Nephron (organoid): ENCODE data around the gene ALOX15.
"Not testable (repeated sequence)": the region's sequence is repeated elsewhere in the genome, so short reads cannot be mapped to it uniquely, and the experiment has no call there.

ENCODE experiments used
- H3K27ac Mint-ChIP-seq, 3 experiments: 2 replicates each; pipeline ENCODE4 v1.8.0; 2020; ENCODE audit warnings: mixed read lengths in 3 of 3, mild to moderate bottlenecking in 2 of 3, moderate library complexity in 1 of 3
- H3K27me3 Mint-ChIP-seq: 2 replicates; pipeline ENCODE4 v1.8.0; 2021; ENCODE audit warnings: low read depth, mild to moderate bottlenecking, moderate library complexity, mixed read lengths
- H3K36me3 Mint-ChIP-seq: 2 replicates; pipeline ENCODE4 v1.8.0; 2020; ENCODE audit warnings: low read depth, mixed read lengths
- H3K4me1 Mint-ChIP-seq: 2 replicates; pipeline ENCODE4 v1.8.0; 2020; ENCODE audit warnings: mixed read lengths
- H3K4me3 Mint-ChIP-seq, 3 experiments: 2 replicates each; pipeline ENCODE4 v1.8.0; 2020; ENCODE audit warnings: mild to moderate bottlenecking in 3 of 3, mixed read lengths in 3 of 3, moderate library complexity in 2 of 3
- H3K9me3 Mint-ChIP-seq: 2 replicates; pipeline ENCODE4 v1.8.0; 2020; ENCODE audit warnings: mixed read lengths
- TF ChIP-seq, protein P1 (sequence below), 3 experiments: fragments of 200-600 bp; sonication (generic); IDR thresholded peaks; one replicate each; pipeline ENCODE4 v1.5.0; 2021; ENCODE audit warnings: antibody characterized with exemption in 3 of 3; ENCODE audit not compliant: unreplicated experiment in 3 of 3

Gene ALOX15

DNA sequence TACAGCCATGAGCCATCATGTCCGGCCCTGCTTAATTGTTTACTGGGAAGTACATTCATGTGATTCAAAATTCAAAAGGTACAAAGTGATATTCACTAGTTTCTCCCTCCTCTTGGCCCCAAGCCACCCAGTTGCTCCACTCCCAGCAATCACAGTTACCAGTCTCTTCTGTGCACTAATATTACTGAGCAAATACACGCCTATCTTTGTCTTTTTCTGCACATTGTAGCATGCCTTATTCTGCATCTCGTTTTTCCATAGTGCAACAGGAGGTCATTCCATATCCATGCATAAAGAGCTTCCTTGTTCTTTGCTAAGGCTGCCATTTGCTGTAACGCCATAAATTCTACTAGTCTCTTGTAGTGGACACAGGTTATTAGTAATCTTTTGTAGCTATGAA lies 2.2 kb upstream of the ALOX15 start:
- H3K27me3 Mint-ChIP-seq = peaks cover 74% of the 10 kb centered on the region
- TF ChIP-seq, protein P1, sequence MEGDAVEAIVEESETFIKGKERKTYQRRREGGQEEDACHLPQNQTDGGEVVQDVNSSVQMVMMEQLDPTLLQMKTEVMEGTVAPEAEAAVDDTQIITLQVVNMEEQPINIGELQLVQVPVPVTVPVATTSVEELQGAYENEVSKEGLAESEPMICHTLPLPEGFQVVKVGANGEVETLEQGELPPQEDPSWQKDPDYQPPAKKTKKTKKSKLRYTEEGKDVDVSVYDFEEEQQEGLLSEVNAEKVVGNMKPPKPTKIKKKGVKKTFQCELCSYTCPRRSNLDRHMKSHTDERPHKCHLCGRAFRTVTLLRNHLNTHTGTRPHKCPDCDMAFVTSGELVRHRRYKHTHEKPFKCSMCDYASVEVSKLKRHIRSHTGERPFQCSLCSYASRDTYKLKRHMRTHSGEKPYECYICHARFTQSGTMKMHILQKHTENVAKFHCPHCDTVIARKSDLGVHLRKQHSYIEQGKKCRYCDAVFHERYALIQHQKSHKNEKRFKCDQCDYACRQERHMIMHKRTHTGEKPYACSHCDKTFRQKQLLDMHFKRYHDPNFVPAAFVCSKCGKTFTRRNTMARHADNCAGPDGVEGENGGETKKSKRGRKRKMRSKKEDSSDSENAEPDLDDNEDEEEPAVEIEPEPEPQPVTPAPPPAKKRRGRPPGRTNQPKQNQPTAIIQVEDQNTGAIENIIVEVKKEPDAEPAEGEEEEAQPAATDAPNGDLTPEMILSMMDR (IDR thresholded peaks at IDR 0.05; ENCODE audit: unreplicated experiment in 3 of 3) = no peak

DNA sequence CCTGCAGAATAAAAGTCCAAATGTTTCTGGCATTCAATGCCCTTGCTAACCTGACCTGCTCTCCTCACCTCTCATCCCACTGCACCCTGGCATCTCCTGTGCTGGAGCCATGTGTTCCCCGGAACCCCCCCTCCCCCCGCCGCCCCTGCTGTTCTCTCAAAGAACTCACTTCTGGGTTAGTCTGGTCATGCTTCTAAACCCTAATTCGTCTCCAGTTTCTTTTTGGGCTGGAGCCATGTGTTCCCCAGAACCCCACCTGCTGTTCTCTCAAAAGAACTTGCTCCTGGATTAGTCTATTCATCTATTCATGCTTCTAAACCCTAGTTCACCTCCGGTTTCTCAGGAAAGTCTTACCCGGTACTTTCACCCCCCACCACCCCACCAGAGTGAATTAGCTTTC lies 808 bp upstream of the ALOX15 start:
- Mint-ChIP-seq H3K4me3 (peak overlapping the region; percentile 45 to 50 (median 45)), H3K4me1 (peaks cover 29% of the 10 kb centered on the region), H3K9me3 (peaks cover 4% of the 10 kb centered on the region), H3K27ac (no peak overlapping the region), H3K27me3 (peaks cover 80% of the 10 kb centered on the region), H3K36me3 (no peaks in the 10 kb centered on the region)
- TF ChIP-seq, protein P1 (IDR thresholded peaks at IDR 0.05; ENCODE audit: unreplicated experiment in 3 of 3) = no peak

More for the DNA sequence above, 2.2 kb upstream of the ALOX15 start:
- H3K27ac Mint-ChIP-seq = peak overlapping the region in 1 of 3 experiments; percentile 50
- H3K4me1 Mint-ChIP-seq = peaks cover 29% of the 10 kb centered on the region
- H3K36me3 Mint-ChIP-seq = no peaks in the 10 kb centered on the region
- H3K4me3 Mint-ChIP-seq = peak overlapping the region in 1 of 3 experiments; percentile 21
- H3K9me3 Mint-ChIP-seq = peaks cover 2% of the 10 kb centered on the region

DNA sequence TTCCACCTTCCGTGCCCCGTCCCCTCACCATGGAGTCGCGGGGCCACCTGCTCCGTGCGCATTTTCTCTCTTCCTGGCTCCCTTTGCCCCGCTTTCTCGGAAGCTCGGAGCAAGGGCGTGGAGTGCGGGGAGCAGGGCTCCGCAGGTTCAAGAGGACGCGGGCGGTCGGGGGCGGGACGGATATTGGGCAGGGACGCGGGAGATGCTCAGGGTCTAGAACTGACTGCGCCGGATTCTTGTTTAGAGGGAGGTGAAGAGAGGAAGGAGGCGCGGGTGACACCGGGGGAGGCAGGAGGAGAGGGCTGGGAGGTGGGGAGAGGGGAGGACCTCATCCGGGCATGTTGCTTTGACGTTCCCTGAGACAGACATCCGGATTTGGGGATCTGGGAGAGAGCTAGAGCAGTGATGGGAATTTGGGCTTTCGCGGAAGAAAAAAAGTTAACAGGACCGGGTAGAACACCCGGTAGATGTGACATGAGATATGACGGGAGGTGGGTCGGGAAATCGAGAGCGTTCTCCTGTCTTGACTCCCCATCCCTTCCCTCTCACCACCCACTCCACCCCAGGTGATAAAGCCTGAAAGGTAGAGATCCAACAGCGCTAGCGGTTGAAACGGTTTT lies 799 bp downstream of the ALOX15 start:
- Mint-ChIP-seq H3K4me3 (peak overlapping the region; percentile 50 to 75 (median 62)), H3K4me1 (peaks cover 29% of the 10 kb centered on the region), H3K27me3 (peaks cover 91% of the 10 kb centered on the region)
- not testable (repeated sequence) for H3K36me3 Mint-ChIP-seq, H3K9me3 Mint-ChIP-seq, H3K27ac Mint-ChIP-seq

DNA sequence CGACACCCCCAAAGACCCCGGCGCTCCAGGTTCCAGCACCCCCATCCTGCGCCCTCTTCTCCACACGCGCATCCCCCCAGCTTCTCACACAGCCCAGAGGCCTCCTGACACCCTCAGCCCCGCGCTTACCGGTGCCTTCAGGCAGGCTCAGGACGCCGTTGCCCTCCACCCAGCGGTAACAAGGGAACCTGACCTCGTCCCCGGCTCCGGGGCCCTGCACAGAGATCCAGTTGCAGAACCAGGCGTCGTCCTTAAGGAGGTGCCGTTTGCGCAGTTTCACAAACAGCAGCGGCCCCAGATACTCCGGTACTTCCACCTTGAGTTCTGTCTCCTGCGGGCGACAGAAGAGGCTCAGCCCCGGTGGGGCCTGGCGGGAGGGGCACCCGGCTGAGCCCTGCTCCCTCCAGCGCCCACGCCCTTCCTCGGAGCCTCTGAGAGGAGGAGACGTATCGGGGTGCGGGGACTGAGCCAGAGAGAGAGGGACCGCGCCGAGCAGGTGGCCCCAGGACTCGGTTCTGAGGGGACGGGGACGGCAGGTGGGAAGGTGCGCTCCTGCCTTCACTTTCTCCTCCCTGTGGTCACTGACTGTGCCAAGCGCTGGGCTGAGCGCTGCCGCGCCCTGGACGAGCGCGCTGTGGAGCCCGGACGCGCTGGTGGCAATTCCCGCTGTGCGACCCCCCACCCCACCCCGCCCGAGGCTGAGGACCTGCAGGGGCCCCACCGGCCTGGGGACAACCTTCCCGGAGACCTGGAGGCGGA lies 2.0 kb downstream of the ALOX15 start:
- not testable (repeated sequence) for H3K9me3 Mint-ChIP-seq, H3K27ac Mint-ChIP-seq, H3K36me3 Mint-ChIP-seq
- H3K4me3 Mint-ChIP-seq = peak overlapping the region in 2 of 3 experiments; percentile 30 to 54
- peaks cover 29% of the 10 kb centered on the region for H3K4me1 Mint-ChIP-seq
- H3K27me3 Mint-ChIP-seq = peaks cover 88% of the 10 kb centered on the region

DNA sequence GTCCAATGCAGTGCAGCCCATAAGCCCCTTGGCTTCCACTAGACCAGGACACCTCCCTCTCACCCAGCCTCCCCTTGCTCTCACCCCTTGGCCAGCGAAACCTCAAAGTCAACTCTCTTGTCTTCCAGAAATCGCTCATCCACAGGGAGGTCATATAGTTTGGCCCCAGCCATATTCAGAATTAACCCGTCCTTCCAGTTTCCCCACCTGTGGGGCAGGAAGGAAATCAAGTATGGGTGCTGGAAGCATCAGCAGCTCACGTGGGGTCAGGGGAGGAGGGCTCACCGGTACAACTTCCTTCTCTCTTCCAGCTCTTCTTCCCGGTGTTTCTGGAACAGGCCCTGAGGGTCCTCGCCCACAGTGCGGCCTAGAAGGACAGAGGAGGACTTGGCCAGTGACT lies 2.7 kb downstream of the ALOX15 start:
- peaks cover 88% of the 10 kb centered on the region for H3K27me3 Mint-ChIP-seq
- H3K9me3 Mint-ChIP-seq, H3K27ac Mint-ChIP-seq, H3K36me3 Mint-ChIP-seq: not testable (repeated sequence)
- peaks cover 25% of the 10 kb centered on the region for H3K4me1 Mint-ChIP-seq
- peak overlapping the region in 2 of 3 experiments; percentile 26 to 54 for H3K4me3 Mint-ChIP-seq

DNA sequence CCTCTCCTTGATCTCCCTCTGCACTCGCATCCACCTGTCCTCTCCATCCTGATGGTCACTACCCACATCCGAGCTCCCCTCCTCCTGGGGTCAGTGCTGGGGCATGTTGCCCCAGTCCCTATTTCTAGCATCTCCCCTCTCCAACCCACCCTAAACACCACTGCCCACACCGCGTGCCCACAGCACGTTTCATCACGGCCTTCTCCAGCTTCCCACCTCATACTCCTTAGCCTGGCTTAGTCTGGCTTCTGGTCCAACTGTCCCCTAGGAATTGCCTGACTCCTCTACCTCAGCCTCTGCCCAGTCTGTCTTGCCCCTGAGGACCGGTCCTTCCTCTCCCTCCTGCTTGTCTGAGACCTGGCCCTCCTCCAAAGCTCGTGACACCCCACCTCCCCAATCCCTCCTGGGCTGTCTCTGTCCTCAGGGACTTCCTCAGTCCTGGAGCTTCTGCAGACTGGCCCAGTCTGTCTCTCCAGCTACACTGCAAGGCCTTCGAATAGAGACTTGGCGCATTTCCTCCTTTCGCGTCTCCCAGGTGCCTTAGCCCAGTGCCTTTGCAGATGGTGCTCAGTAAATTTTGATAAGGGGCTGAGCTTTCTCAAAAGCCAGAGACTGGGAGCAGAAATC lies 4.9 kb downstream of the ALOX15 start:
- H3K9me3 Mint-ChIP-seq = peaks cover 2% of the 10 kb centered on the region
- peaks cover 86% of the 10 kb centered on the region for H3K27me3 Mint-ChIP-seq
- peaks cover 8% of the 10 kb centered on the region for H3K4me1 Mint-ChIP-seq
- H3K27ac Mint-ChIP-seq = no peak overlapping the region
- H3K36me3 Mint-ChIP-seq = no peaks in the 10 kb centered on the region
- TF ChIP-seq, protein P1 (IDR thresholded peaks at IDR 0.05; ENCODE audit: unreplicated experiment in 3 of 3) = no peak
- H3K4me3 Mint-ChIP-seq = no peak overlapping the region

DNA sequence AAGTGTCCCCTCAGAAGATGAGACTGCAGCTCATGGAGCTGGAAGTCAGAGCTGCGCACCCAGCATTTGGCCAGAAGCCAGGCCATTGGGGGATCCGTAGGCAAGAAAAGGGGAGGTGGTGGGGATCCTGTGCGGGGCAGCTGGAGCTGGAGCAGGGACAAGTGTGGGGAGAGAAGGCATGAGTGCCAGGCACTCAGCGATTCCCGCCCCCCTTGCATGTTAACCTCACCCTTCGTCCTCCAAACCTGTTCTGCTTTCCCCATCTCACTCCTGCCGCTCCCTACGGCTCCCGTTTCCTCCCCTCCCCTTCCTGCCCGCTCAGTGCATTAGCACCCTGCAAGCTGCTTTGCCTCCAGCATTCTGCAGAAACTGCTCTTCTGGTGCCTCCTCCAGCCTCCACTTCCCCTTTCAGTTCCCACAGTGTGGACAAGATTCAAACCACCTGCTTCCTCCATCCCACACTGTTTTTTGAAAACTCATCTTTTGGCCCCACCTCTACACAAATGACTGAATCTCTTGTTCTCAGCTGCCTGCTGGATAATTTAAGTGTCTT lies 5.6 kb downstream of the ALOX15 start:
- Mint-ChIP-seq H3K36me3 (no peaks in the 10 kb centered on the region), H3K27me3 (peaks cover 79% of the 10 kb centered on the region), H3K4me1 (peaks cover 4% of the 10 kb centered on the region), H3K4me3 (no peak overlapping the region), H3K9me3 (peaks cover 2% of the 10 kb centered on the region), H3K27ac (no peak overlapping the region)
- TF ChIP-seq, protein P1 (IDR thresholded peaks at IDR 0.05; ENCODE audit: unreplicated experiment in 3 of 3) = no peak
